T-helper 17 cell (primary cell): Measurements from ENCODE around the gene BABAM1. TPM values are rescaled to one million over a fixed set of nuclear protein-coding genes. Genes with fewer than 3 reads are reported as not detected.
A peak's percentile ranks its signal among the peaks of the same experiment; 100 is the strongest.

ENCODE experiments used
- ATAC-seq: fragments of 150-1000 bp; cut with Tn5 transposase; 2 replicates; pipeline ENCODE4 v1.10.0; 2021; ENCODE audit warnings: mild to moderate bottlenecking, moderate library complexity
- DNase-seq, 3 donors: peaks; one replicate each; pipeline versions ENCODE4 v3.0.0 to v3.0.0-alpha.2; 2020 to 2021
- H3K9me3 ChIP-seq: one replicate; pipeline ENCODE4 v1.7.0; 2013; ENCODE audit warnings: low read length, mild to moderate bottlenecking; ENCODE audit not compliant: control insufficient read depth, poor library complexity, severe bottlenecking
- H3K27ac Mint-ChIP-seq: one replicate; pipeline ENCODE4 v1.8.0; 2022; ENCODE audit warnings: mild to moderate bottlenecking, moderate library complexity, mixed read lengths
- H3K27me3 Mint-ChIP-seq: one replicate; pipeline ENCODE4 v1.8.0; 2022; ENCODE audit warnings: mixed read lengths
- H3K36me3 Mint-ChIP-seq: one replicate; pipeline ENCODE4 v1.8.0; 2022; ENCODE audit warnings: low read depth, mixed read lengths
- H3K4me1 Mint-ChIP-seq: one replicate; pipeline ENCODE4 v1.8.0; 2022; ENCODE audit warnings: mild to moderate bottlenecking, mixed read lengths
- H3K4me3 Mint-ChIP-seq: one replicate; pipeline ENCODE4 v1.8.0; 2022; ENCODE audit warnings: mild to moderate bottlenecking, moderate library complexity, mixed read lengths
- total RNA-seq, 4 donors: library from RNA in 2 of 4; stranded (reverse) in 2 of 4; gene quantifications; one replicate each; pipeline ENCODE4 v1.2.3 and lab custom pipeline; 2022 to 2026

Gene BABAM1
- total RNA-seq, 2 donors from 2014 or later: 70.7 to 72.2 TPM

GRCh38 chr19:17248011-17248776, 19.0 kb upstream of the BABAM1 start:
- DNase-seq: no peak
- no peaks in the 10 kb centered on the region for H3K9me3 ChIP-seq
- ATAC-seq: no peak
- Mint-ChIP-seq H3K27ac (no peak overlapping the region), H3K27me3 (no peaks in the 10 kb centered on the region), H3K4me3 (peak overlapping the region; percentile 53), H3K4me1 (peaks cover 11% of the 10 kb centered on the region), H3K36me3 (no peaks in the 10 kb centered on the region)

DNA sequence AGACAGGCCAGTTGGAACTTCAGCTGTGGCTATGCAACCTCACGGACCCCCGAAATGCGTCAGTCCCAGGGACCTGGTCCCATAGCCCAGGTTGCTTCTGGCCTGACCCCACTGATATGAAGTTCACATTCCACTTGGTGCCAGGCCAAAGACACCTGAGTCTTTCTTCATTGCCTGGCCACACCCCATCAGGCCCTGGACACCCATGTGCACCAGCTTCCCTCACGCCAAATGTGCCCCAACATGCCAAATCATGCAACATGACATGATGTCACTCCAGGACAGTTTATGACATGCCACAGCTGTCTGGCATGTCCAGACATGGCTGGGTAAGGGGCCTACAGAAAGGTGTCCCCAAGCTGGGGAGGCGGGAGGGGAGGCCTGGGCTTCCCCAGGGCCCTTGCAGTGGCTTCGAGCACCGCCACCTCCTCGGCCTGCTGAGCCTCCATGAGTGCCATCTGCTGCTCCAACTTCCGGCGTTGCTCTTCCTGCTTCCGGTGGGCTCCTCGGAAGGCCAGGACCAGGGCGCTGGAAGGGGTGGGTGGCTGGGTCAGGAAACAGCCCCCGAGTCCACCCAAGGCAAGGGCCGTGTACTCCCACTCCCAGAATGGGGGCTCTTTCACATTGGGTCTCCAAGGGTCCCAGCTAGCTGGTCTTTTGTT, 17.2 kb upstream of the BABAM1 start:
- Mint-ChIP-seq H3K27ac (no peak overlapping the region), H3K4me3 (no peak overlapping the region), H3K4me1 (peaks cover 11% of the 10 kb centered on the region)

DNA sequence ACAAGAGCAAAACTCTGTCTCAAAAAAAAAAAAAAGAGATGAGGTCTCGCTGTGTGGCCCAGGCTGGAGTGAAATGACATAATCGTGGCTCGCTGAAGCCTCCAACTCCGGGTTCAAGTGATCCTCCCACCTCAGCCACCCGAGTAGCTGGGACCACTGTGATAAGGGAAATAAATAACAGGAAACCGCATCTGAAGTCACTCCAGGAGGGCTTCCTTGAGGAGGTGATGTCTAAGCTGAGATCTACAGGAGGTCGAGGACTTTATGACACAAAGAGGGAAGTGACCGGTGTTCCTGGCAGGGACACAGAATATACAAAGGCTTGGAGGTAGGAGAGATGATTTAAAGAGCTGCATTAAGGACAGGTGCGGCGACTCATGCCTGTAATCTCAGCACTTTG, 12.6 kb upstream of the BABAM1 start:
- Mint-ChIP-seq H3K4me3 (no peak overlapping the region), H3K36me3 (no peaks in the 10 kb centered on the region), H3K27ac (no peak overlapping the region), H3K27me3 (no peaks in the 10 kb centered on the region), H3K4me1 (no peaks in the 10 kb centered on the region)
- H3K9me3 ChIP-seq: no peaks in the 10 kb centered on the region
- no peak for DNase-seq
- no peak for ATAC-seq

More for the DNA sequence above, 17.2 kb upstream of the BABAM1 start:
- DNase-seq (no peak), ATAC-seq (no peak)
- no peaks in the 10 kb centered on the region for H3K27me3 Mint-ChIP-seq
- no peaks in the 10 kb centered on the region for H3K36me3 Mint-ChIP-seq
- no peaks in the 10 kb centered on the region for H3K9me3 ChIP-seq

DNA sequence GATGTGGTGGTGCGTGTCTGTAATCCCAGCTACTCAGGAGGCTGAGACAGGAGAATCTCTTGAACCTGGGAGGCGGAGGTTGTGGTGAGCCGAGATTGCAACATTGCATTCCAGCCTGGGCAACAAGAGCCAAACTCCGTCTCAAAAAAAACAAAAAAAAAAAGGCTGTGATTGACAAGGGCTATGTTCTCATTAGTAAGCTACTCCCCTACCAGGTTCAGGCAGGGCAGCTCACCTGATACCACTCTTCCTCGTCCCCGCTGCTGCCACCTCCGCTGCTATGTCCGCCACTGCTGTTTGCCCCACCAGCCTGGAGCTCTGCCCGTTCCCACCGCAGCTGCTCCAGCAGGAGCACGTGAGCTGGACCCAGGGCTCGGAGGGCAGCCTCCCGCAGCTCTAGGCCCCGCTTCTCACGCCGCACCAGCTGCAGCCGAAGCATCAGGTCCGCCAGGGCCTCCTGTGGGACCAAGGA, 12.1 kb upstream of the BABAM1 start:
- no peaks in the 10 kb centered on the region for H3K4me1 Mint-ChIP-seq
- H3K27ac Mint-ChIP-seq: no peak overlapping the region
- no peaks in the 10 kb centered on the region for H3K9me3 ChIP-seq
- DNase-seq: no peak
- H3K27me3 Mint-ChIP-seq: no peaks in the 10 kb centered on the region
- no peaks in the 10 kb centered on the region for H3K36me3 Mint-ChIP-seq
- ATAC-seq: no peak
- no peak overlapping the region for H3K4me3 Mint-ChIP-seq

- Mint-ChIP-seq H3K4me3 (no peak overlapping the region), H3K27me3 (no peaks in the 10 kb centered on the region), H3K4me1 (peaks cover 6% of the 10 kb centered on the region), H3K36me3 (peaks cover 2% of the 10 kb centered on the region), H3K27ac (no peak overlapping the region)
- ATAC-seq (no peak), DNase-seq (no peak)
- H3K9me3 ChIP-seq: no peaks in the 10 kb centered on the region
Measured at GRCh38 chr19:17256130-17256529, 11.1 kb upstream of the BABAM1 start.

GRCh38 chr19:17259118-17259780, 8.0 kb upstream of the BABAM1 start:
- Mint-ChIP-seq H3K4me3 (no peak overlapping the region), H3K27ac (no peak overlapping the region), H3K4me1 (peaks cover 9% of the 10 kb centered on the region), H3K27me3 (no peaks in the 10 kb centered on the region), H3K36me3 (peaks cover 2% of the 10 kb centered on the region)
- no peak for DNase-seq
- no peaks in the 10 kb centered on the region for H3K9me3 ChIP-seq
- ATAC-seq: no peak

GRCh38 chr19:17259934-17260333, 7.3 kb upstream of the BABAM1 start:
- H3K27ac Mint-ChIP-seq: no peak overlapping the region
- H3K4me3 Mint-ChIP-seq: no peak overlapping the region
- H3K27me3 Mint-ChIP-seq: no peaks in the 10 kb centered on the region
- no peaks in the 10 kb centered on the region for H3K9me3 ChIP-seq
- ATAC-seq (no peak), DNase-seq (no peak)
- H3K4me1 Mint-ChIP-seq: peaks cover 9% of the 10 kb centered on the region
- H3K36me3 Mint-ChIP-seq: peaks cover 2% of the 10 kb centered on the region

DNA sequence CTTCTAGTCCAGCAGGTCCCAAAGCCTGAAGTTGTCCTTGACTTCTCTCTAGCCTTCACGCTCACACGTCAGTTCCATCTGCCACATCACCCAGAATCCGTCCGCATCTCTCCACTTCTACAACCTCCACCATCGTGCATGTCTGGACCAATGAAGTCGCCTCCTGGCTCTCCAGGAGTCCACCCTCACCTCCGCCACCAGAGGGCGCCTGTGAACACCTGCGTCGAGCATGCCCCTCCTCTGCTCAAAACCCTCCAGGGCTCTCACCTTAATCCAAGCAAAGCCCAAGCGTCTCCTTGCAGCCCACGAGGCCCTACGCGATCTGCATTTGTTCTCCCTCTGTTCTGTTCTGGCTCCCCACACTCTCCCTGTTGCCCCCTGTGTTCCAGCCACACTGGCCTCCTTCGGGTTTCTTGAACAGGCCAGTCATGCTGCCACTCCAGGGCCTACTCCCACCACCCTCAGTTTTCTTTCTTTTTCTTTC, 6.4 kb upstream of the BABAM1 start:
- H3K27ac Mint-ChIP-seq: peak overlapping the region; percentile 67

GRCh38 chr19:17262557-17262956, 4.7 kb upstream of the BABAM1 start:
- no peaks in the 10 kb centered on the region for H3K9me3 ChIP-seq
- Mint-ChIP-seq H3K27ac (no peak overlapping the region), H3K4me3 (no peak overlapping the region), H3K4me1 (peaks cover 15% of the 10 kb centered on the region), H3K36me3 (peaks cover 2% of the 10 kb centered on the region), H3K27me3 (no peaks in the 10 kb centered on the region)
- ATAC-seq: no peak
- DNase-seq: no peak

More for the DNA sequence above, 6.4 kb upstream of the BABAM1 start:
- DNase-seq (peak; percentile 76 to 90 (median 84)), ATAC-seq (peak; percentile 100)
- H3K9me3 ChIP-seq: no peaks in the 10 kb centered on the region
- Mint-ChIP-seq H3K4me1 (peaks cover 9% of the 10 kb centered on the region), H3K4me3 (peak overlapping the region; percentile 46), H3K27me3 (no peaks in the 10 kb centered on the region), H3K36me3 (peaks cover 2% of the 10 kb centered on the region)

- Mint-ChIP-seq H3K27me3 (no peaks in the 10 kb centered on the region), H3K27ac (peak overlapping the region; percentile 41), H3K4me3 (peak overlapping the region; percentile 53), H3K4me1 (peaks cover 15% of the 10 kb centered on the region), H3K36me3 (peaks cover 2% of the 10 kb centered on the region)
- no peaks in the 10 kb centered on the region for H3K9me3 ChIP-seq
- DNase-seq: no peak
- no peak for ATAC-seq
Measured at GRCh38 chr19:17263712-17264640, 3.3 kb upstream of the BABAM1 start.

- ATAC-seq (no peak), DNase-seq (no peak)
- no peaks in the 10 kb centered on the region for H3K9me3 ChIP-seq
- Mint-ChIP-seq H3K36me3 (peaks cover 2% of the 10 kb centered on the region), H3K4me3 (peak within 1 kb of the TSS; percentile 53), H3K4me1 (peaks cover 15% of the 10 kb centered on the region), H3K27me3 (no peaks in the 10 kb centered on the region), H3K27ac (peak within 1 kb of the TSS; percentile 41)
Measured at GRCh38 chr19:17264641-17264979, 2.6 kb upstream of the BABAM1 start, which contains the start of gene USHBP1. Gene USHBP1, minus strand, starts transcription at chr19:17264745. Its CDS starts 446 bp downstream, at chr19:17264299.

DNA sequence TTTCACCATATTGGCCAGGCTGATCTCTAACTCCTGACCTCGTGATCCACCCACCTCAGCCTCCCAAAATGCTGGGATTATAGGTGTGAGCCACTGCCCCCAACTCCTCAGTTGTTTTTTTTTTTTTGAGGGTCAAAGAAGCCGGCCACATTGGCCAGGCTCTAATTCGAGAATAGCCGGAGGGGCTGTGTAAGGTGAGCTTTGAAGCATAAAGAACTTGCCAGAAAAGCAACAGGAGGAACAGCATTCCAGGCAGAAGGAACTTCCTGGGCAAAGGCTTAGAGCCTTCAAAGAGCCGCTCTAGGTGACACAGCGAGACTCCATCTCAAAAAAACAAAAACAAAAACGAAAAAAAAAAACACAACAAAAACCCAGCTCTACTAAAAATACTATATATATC, 1.2 kb upstream of the BABAM1 start:
- peaks cover 2% of the 10 kb centered on the region for H3K36me3 Mint-ChIP-seq
- no peak for ATAC-seq
- no peaks in the 10 kb centered on the region for H3K9me3 ChIP-seq
- H3K27ac Mint-ChIP-seq: no peak overlapping the region
- no peaks in the 10 kb centered on the region for H3K27me3 Mint-ChIP-seq
- H3K4me3 Mint-ChIP-seq: no peak overlapping the region
- H3K4me1 Mint-ChIP-seq: peaks cover 10% of the 10 kb centered on the region
- no peak for DNase-seq
